Activated CD4-positive, alpha-beta T cell treated with anti-CD3 and anti-CD28 coated beads, Interleukin-2, amount 10 ng/mL, durations not matched to agents 24 days and 14 days (primary cell): ENCODE data around the gene GMPR. TPM values are rescaled to one million over a fixed set of nuclear protein-coding genes. Genes with fewer than 3 reads are reported as not detected.
"Not testable (repeated sequence)": the region's sequence is repeated elsewhere in the genome, so short reads cannot be mapped to it uniquely, and the experiment has no call there.

ENCODE experiments used
- DNase-seq: peaks from one replicate; pipeline ENCODE4 v3.0.0; 2022
- H3K27ac Mint-ChIP-seq: one replicate; pipeline ENCODE4 v1.8.0; 2022; ENCODE audit warnings: mild to moderate bottlenecking, mixed read lengths
- H3K27me3 Mint-ChIP-seq: one replicate; pipeline ENCODE4 v1.8.0; 2022; ENCODE audit warnings: mixed read lengths
- H3K36me3 Mint-ChIP-seq: one replicate; pipeline ENCODE4 v1.8.0; 2022; ENCODE audit warnings: low read depth, mild to moderate bottlenecking, mixed read lengths
- H3K4me1 Mint-ChIP-seq: one replicate; pipeline ENCODE4 v1.8.0; 2021; ENCODE audit warnings: mixed read lengths
- H3K4me3 Mint-ChIP-seq: one replicate; pipeline ENCODE4 v1.8.0; 2022; ENCODE audit warnings: mild to moderate bottlenecking, moderate library complexity, mixed read lengths
- H3K9me3 Mint-ChIP-seq: one replicate; pipeline ENCODE4 v1.8.0; 2021; ENCODE audit warnings: mixed read lengths
- intact Hi-C: fragments of 100-400 bp; cut with micrococcal nuclease; formaldehyde crosslinking; loops from one replicate; pipeline ENCODE4 v1.15.1; 2023
- total RNA-seq: library from RNA; stranded (reverse); gene quantifications from 2 replicates; pipeline ENCODE4 v1.2.3, GENCODE V29; 2022

GMPR gene
- total RNA-seq, 1 donor from 2014 or later, result 1.0 TPM

DNA sequence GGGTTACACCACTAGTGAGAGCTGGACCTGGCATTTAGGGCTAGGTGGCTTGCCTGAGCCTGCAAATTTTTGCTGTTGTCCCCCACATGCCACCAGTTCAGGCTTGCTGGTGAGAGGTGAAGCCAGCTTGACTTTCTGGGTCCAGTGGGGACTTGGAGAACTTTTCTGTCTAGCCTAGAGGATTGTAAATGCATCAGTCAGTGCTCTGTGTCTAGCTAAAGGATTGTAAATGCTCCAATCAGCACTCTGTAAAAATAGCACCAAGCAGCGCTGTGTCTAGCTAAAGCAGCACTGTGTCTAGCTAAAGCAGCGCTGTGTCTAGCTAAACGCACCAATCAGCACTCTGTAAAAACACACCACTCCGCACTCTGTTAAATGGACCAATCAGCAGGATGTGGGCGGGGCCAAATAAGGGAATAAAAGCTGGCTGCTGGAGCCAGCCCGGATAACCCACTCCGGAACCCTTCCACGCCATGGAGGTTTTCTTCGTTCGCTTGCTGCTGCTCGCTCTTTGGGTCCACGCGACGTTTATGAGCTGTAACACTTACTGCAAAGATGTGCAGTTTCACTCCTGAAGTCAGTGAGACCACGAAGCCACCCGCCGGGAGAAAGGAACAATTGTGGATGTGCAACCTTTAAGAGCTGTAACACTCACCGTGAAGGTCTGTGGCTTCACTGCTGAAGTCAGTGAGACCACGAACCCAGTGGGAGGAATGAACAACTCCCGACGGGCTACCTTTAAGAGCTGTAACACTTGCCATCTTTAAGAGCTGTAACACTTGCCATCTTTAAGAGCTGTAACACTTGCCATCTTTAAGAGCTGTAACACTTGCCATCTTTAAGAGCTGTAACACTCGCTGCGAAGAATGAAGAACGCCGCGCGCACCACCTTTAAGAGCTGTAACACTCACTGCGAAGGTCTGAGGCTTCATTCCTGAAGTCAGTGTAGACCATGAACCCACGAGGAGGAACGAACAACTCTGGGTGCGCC, 27.3 kb downstream of the GMPR start:
- Mint-ChIP-seq H3K36me3 (no peaks in the 10 kb centered on the region), H3K9me3 (no peaks in the 10 kb centered on the region), H3K4me1 (no peaks in the 10 kb centered on the region), H3K27me3 (peaks cover 5% of the 10 kb centered on the region), H3K4me3 (no peak overlapping the region), H3K27ac (no peak overlapping the region)
- DNase-seq, result no peak
- intact Hi-C loops, result loop anchor here (1.0 kb wide), 1 partner anchor 45 kb away; no protein-coding TSS in a partner anchor

DNA sequence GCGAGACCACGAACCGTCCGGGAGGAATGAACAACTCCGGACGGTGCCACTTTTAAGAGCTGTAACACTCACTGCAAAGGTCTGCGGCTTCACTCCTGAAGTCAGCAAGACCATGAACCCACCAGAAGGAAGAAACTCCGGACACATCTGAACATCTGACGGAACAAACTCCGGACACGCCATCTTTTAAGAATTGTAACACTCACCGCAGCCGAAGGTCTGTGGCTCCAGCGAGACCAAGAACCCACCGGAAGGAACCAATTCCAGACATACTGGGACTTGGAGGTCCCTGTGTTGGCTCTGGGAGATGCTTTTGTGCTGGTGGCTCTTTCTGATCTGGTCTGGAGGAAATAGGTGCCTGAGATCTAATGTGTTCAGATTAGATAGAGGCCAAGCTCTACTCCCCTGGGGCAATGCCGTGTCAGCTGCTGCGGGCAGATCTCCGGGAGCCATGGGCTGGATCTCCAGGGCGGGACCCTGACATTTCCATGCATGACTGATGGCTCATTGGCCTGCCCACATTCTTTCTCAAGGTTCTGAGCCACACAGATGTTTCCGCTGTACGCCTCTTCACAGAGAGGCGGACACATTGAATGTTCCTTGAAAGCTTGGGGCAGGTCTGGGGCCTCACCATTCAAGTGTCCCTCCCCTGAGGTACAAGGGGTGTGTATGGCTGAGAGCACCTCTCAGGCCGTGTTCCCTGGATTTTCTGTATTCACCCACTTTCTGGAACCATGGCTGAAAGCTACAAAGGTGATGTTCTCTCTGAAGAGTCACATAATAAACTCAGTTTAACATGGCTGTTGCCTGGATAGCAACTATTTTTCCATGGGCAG, 29.3 kb downstream of the GMPR start:
- Mint-ChIP-seq H3K4me3 (no peak overlapping the region), H3K36me3 (no peaks in the 10 kb centered on the region), H3K9me3 (no peaks in the 10 kb centered on the region), H3K27me3 (peaks cover 5% of the 10 kb centered on the region), H3K27ac (no peak overlapping the region), H3K4me1 (no peaks in the 10 kb centered on the region)
- DNase-seq, result no peak
- intact Hi-C loops, result no loop called here

DNA sequence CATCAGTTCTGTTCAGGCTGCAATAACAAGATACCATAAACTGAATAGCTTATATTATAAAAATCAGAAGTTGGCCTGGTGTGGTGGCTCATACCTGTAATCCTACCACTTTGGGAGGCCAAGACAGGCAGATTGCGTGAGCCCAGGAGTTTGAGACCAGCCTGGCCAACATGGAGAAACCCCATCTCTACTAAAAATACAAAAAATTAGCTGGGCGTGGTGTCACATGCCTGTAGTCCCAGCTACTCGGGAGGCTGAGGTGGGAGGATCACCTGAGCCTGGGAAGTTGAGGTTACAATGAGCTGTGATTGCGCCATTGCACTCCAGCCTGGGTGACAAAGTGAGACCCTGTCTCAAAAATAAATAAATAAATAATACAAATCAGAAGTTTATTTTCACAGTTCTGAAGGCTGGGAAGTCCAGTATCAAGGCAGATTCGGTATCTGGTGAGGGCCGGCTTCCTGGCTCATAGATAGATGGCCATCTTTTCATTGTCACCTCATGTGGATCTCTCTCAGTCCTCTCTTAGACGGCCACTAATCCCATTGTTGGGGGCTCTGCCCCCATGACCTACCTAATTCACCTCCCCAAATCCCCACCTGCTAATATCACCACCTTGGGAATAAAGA, 31.2 kb downstream of the GMPR start:
- H3K36me3 Mint-ChIP-seq, DNase-seq, H3K4me1 Mint-ChIP-seq, H3K27me3 Mint-ChIP-seq, H3K9me3 Mint-ChIP-seq, H3K4me3 Mint-ChIP-seq, H3K27ac Mint-ChIP-seq, intact Hi-C loops: not testable (repeated sequence)

DNA sequence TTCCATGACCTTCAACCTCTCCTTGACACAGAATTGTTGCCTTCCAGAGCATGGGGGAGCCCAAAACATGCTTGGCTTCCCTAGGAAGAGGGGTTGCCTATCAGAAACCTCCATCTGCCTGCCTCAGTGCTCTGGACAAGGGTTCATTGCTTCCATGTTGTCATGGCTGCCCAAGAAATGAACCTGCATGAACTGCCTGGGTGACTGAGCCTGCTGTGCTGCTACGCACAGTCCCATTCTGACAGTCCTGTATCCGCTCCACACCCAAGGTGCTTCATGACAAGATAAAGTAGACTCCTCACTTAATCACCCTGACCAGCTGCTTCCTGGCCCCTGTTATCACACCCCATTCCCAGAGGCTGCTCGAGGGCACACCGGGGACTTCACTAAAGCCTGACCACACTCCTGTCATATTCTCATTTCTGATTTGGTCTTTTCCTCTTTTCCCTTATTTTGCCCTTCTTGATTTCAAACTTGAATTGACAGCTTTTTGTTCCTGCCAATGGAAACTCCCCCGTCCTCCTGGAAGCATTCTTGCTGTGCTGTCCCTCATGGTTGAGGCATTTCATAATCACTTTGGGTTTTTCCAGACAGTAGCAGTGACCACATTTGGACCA, 31.9 kb downstream of the GMPR start:
- Mint-ChIP-seq H3K9me3 (no peaks in the 10 kb centered on the region), H3K4me1 (peaks cover 2% of the 10 kb centered on the region), H3K27ac (no peak overlapping the region), H3K36me3 (no peaks in the 10 kb centered on the region), H3K4me3 (no peak overlapping the region), H3K27me3 (peaks cover 2% of the 10 kb centered on the region)
- intact Hi-C loops, result no loop called here
- no peak for DNase-seq

DNA sequence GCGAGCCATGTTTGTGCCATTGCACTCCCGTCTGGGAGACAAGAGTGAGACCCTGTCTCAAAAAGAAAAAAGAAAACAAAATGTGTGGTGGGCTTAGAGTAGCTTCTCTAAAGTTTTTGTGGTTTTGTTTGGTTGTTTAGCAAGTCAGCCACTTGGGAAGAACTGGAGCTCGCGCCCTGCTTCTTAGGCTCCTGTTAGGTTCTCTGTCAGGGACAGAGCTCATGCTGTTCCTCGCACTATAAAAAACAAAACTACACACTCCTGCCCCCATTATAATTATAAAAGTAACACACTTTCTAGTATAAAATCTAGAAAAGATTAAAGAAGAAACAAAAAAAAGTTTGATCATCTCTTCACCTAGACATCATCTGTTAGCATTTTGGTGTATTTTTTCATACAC, 33.0 kb downstream of the GMPR start:
- Mint-ChIP-seq H3K4me1 (peaks cover 2% of the 10 kb centered on the region), H3K27ac (no peak overlapping the region), H3K36me3 (no peaks in the 10 kb centered on the region), H3K4me3 (no peak overlapping the region), H3K9me3 (no peaks in the 10 kb centered on the region), H3K27me3 (peaks cover 2% of the 10 kb centered on the region)
- intact Hi-C loops, result no loop called here
- no peak for DNase-seq

DNA sequence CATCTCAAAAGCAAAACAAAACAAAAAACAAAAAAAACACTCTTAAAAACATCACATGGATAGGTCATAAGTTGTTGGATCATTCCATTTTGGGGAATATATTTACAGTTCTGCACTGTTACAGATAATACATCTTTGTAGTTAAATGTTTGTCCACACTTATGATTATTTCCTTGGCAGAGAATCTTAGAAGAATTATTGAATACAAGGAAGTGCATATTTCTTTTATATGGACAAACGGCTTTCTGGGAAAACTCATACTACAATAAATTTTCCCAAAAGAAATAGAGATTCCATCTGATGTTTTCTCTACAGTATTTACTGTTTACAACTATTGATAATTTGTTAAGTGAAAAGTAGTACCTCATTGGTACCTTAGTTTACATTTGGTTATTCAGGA, 33.8 kb downstream of the GMPR start:
- DNase-seq, result no peak
- Mint-ChIP-seq H3K9me3 (no peaks in the 10 kb centered on the region), H3K27ac (no peak overlapping the region), H3K36me3 (no peaks in the 10 kb centered on the region), H3K4me1 (peaks cover 2% of the 10 kb centered on the region), H3K27me3 (peaks cover 2% of the 10 kb centered on the region), H3K4me3 (no peak overlapping the region)
- intact Hi-C loops, result no loop called here

DNA sequence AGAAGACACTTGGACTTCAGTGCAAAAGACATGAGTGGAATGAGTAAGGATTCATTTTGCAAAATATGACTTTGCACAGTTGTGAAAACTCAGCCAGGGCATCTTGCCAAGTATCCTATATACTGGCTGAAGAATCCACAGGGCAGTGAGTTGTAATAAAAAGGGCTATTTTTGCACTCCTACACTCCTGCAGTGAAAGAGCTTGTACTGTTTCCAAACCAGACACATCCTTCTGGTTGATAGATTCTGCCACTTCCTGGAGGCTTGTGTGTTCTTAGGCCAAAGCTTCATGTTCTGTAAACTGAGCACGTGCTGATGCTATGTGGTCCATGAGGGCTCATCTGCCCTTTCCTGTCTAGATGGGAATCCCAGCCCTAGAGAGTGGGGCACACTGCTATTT, 34.9 kb downstream of the GMPR start:
- Mint-ChIP-seq H3K27me3 (peaks cover 2% of the 10 kb centered on the region), H3K9me3 (no peaks in the 10 kb centered on the region), H3K4me1 (peaks cover 6% of the 10 kb centered on the region), H3K4me3 (no peak overlapping the region), H3K27ac (no peak overlapping the region), H3K36me3 (no peaks in the 10 kb centered on the region)
- DNase-seq, result no peak
- intact Hi-C loops, result no loop called here

DNA sequence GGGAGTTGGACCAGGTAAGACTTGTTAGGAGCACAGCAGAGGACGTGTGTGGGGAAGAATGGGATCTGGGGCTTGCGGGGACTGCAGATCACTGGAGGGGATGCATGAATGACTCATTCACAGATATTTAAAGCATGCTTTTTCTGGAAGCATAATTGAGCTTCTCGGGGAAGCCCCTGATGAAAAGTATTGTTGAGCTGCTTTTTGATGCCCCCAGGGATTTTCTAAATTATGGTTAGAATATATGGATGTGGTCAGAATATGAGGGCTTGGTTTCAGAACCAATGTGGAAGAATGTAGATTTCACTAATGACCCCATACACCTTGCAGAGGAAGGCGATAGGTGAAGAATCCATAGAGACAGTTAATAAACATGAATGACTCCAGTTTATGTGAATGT, 36.1 kb downstream of the GMPR start:
- no peak overlapping the region for H3K4me3 Mint-ChIP-seq
- no peak overlapping the region for H3K27ac Mint-ChIP-seq
- no peaks in the 10 kb centered on the region for H3K9me3 Mint-ChIP-seq
- no peak for DNase-seq
- H3K36me3 Mint-ChIP-seq, result no peaks in the 10 kb centered on the region
- H3K27me3 Mint-ChIP-seq, result peaks cover 2% of the 10 kb centered on the region
- intact Hi-C loops, result no loop called here
- peaks cover 6% of the 10 kb centered on the region for H3K4me1 Mint-ChIP-seq

DNA sequence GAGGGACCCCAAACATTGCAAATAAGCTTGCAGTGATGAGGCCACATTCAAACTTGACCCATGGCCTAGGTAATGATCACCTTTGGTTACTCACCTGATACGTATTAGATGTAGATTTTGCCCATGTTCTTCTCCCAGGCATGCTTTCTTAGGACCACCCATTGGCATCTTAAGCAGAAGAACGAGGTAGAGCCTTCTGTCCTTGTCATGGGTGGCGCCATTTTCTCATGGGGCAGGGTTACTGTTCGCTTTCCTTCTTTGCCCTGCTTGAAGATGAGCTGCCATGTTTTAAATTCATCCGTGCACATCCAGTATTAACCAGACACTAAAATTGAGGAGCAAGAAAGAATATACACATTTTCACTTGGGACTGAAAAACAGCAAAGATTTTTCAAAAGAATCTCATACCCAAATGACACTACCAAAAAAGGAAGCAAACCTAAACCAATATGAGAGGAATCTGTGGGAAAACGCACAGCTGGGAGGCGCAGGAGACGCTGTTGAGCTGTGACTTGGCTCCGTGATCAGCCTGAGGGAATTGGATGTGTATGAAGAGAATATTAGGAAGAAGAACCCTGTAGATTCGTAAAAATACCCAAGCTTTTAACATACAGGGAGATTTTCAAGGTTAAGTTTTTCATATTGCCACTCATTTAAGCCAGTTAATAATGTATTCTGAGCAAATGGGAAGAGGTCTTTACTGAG, 36.6 kb downstream of the GMPR start:
- Mint-ChIP-seq H3K27ac (no peak overlapping the region), H3K36me3 (no peaks in the 10 kb centered on the region), H3K27me3 (peaks cover 2% of the 10 kb centered on the region), H3K4me1 (peaks cover 6% of the 10 kb centered on the region), H3K4me3 (no peak overlapping the region), H3K9me3 (no peaks in the 10 kb centered on the region)
- intact Hi-C loops, result no loop called here
- DNase-seq, result no peak

DNA sequence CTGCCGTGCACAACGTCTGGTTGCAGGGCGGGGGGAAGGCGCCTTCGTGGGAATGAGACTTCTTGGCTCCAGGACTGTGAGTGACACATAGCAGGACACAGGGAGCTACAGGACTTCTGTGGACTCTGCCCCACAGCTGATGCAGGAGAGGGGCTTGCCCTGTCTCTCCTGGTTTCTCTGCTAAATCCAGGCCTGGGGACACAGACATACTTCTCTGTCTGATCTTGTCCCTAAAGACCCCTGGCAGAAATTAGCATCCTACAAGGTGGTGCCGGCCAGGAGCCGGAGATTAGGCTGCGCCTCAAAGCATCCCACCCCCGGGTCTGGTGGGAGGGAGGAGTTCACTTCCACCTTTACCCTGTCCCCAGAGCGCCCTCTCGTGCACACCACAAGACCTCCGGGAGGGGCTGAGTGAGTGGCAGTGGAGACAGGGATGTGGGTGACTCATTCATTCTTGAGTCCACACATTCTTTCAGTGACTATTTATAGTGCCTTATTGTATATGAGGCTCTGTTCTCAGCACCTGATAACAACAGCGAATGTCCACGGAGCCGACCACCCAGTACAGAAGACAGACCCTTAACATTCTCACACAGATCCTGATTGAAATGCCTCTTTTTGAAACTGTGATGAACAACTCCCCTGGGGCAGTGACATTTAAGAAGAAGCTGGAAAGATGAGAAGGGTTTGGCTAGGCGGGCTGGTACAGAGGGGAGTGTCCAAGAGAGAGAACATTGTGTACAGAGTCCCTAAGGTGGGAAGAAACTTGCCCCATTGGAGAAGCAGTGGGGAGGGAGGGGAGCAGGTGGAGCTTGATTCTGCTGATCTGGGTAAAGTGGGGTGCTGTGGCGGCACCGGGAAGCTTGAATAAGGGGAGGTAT, 39.0 kb downstream of the GMPR start:
- Mint-ChIP-seq H3K4me3 (no peak overlapping the region), H3K36me3 (no peaks in the 10 kb centered on the region), H3K4me1 (peaks cover 6% of the 10 kb centered on the region), H3K27me3 (no peaks in the 10 kb centered on the region), H3K27ac (no peak overlapping the region), H3K9me3 (no peaks in the 10 kb centered on the region)
- DNase-seq, result peak; percentile 64
- intact Hi-C loops, result no loop called here

DNA sequence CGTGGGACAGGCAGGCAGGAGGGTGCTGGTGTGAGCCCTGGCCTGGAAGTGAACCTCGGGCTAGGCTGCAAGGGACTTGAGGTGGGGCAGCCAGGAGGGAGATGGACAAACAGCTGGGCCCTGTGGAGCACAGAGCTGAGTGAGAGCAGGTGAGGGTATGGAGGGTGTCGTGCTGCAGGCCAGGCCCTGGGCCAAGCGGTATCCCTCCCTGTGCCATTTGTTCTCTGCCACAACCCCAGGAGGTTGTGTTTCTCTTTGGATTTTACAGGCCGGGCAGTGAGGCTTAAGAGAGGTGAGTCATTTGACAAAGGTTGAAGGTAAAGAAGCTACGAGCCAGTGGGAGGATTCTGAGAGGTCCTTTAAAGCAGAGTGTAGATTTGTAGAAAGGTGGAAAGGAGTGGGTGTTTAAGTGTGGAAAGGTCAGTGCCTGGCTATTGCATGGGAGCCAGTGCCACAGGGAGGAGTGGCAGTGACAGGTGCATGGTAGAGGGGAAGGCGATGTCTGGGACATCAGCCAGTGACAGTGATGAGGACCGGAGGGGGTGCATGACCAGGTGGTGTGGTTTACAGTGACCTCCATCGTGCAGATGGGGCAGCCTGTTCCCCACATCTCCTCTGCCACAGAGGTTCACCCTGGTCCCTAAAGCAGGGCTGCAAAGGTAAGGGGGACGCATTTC, 39.8 kb downstream of the GMPR start:
- no peaks in the 10 kb centered on the region for H3K9me3 Mint-ChIP-seq
- intact Hi-C loops, result no loop called here
- H3K4me1 Mint-ChIP-seq, result peaks cover 6% of the 10 kb centered on the region
- no peak for DNase-seq
- no peak overlapping the region for H3K4me3 Mint-ChIP-seq
- no peaks in the 10 kb centered on the region for H3K36me3 Mint-ChIP-seq
- H3K27me3 Mint-ChIP-seq, result no peaks in the 10 kb centered on the region
- no peak overlapping the region for H3K27ac Mint-ChIP-seq

DNA sequence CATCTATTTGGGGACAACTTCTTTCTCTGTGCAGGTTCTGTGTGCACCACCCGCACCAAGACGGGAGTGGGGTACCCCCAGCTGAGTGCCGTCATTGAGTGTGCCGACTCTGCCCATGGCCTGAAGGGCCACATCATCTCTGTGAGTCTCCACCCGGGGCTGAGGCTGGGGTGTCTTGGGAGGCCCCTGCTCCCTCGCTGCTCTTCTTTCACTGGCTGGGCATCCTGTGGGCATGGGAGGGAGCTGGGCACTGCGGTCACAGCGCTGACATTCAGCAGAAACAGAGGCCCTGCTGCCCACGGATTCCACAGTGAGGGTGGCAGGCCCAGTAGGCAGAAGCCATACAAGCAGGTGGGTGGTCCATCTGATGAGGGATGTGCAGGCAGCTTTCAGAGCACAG, 40.4 kb downstream of the GMPR start:
- Mint-ChIP-seq H3K36me3 (no peaks in the 10 kb centered on the region), H3K27ac (no peak overlapping the region), H3K4me3 (no peak overlapping the region), H3K9me3 (no peaks in the 10 kb centered on the region), H3K27me3 (no peaks in the 10 kb centered on the region), H3K4me1 (peaks cover 4% of the 10 kb centered on the region)
- intact Hi-C loops, result no loop called here
- no peak for DNase-seq
